ENCODE data around the gene SP2.

GRCh38 chr17:47969930-47970724, 74.1 kb downstream of the SP2 start:
- TF ChIP-seq, protein P1, sequence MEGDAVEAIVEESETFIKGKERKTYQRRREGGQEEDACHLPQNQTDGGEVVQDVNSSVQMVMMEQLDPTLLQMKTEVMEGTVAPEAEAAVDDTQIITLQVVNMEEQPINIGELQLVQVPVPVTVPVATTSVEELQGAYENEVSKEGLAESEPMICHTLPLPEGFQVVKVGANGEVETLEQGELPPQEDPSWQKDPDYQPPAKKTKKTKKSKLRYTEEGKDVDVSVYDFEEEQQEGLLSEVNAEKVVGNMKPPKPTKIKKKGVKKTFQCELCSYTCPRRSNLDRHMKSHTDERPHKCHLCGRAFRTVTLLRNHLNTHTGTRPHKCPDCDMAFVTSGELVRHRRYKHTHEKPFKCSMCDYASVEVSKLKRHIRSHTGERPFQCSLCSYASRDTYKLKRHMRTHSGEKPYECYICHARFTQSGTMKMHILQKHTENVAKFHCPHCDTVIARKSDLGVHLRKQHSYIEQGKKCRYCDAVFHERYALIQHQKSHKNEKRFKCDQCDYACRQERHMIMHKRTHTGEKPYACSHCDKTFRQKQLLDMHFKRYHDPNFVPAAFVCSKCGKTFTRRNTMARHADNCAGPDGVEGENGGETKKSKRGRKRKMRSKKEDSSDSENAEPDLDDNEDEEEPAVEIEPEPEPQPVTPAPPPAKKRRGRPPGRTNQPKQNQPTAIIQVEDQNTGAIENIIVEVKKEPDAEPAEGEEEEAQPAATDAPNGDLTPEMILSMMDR (IDR thresholded peaks at IDR 0.05; ENCODE audit: control extremely low read depth in 1 of 3, insufficient read depth in 1 of 3, low read depth in 1 of 3, low read length in 3 of 3): no peak
- TF ChIP-seq MAX (IDR thresholded peaks at IDR 0.05) (no peak), POLR2AphosphoS5 (IDR thresholded peaks at IDR 0.05; ENCODE audit: low read depth, low read length) (no peak), RXRA (IDR thresholded peaks at IDR 0.05; ENCODE audit: insufficient read depth, low read depth, low read length) (no peak), POLR2A (IDR thresholded peaks at IDR 0.05; ENCODE audit: control extremely low read depth in 1 of 2, low read depth in 2 of 2, low read length in 2 of 2) (no peak), SRF (IDR thresholded peaks at IDR 0.05; ENCODE audit: low read depth, low read length) (no peak), SIX5 (IDR thresholded peaks at IDR 0.05; ENCODE audit: low read depth, low read length) (no peak)
